Measurements from ENCODE around the gene MINDY3. TPM values are rescaled to one million over a fixed set of nuclear protein-coding genes. Genes with fewer than 3 reads are reported as not detected.

Gene MINDY3
- total and polyA plus RNA-seq, 4 donors = 6.5 to 16.1 (median 12.3) TPM

GRCh38 chr10:15787426-15787825 lies 72.9 kb downstream of the MINDY3 start:
- TF ChIP-seq RXRA (IDR thresholded peaks at IDR 0.05) = no peak
- no peak for TF ChIP-seq HNF4G (IDR thresholded peaks at IDR 0.05)
- no peak for TF ChIP-seq EGR1 (IDR thresholded peaks at IDR 0.05; ENCODE audit: low read depth in 2 of 2)
- TF ChIP-seq MAX (IDR thresholded peaks at IDR 0.05) = no peak
- no peak for TF ChIP-seq HNF4A (conservative IDR thresholded peaks at IDR 0.05)
- no peak for TF ChIP-seq ATF3 (IDR thresholded peaks at IDR 0.05)
- no peak for TF ChIP-seq FOXA2 (IDR thresholded peaks at IDR 0.05)
- Histone ChIP-seq H3K27me3 (ENCODE audit: control insufficient read depth in 4 of 4, insufficient read depth in 4 of 4, low read length in 3 of 4) (no peaks in the 10 kb centered on the region), H3K9ac (ENCODE audit: low read depth in 1 of 2, low read length in 2 of 2) (no peak overlapping the region), H3K27ac (ENCODE audit: low read depth in 1 of 2, low read length in 2 of 2) (no peak overlapping the region), H3K4me1 (ENCODE audit: control insufficient read depth in 4 of 4, insufficient read depth in 4 of 4, low read length in 3 of 4) (peaks cover 0 to 5% (median 0%) of the 10 kb centered on the region in 4 donors), H3K36me3 (ENCODE audit: control insufficient read depth in 4 of 4, insufficient read depth in 3 of 4, low read depth in 1 of 4, low read length in 3 of 4) (peaks cover 0 to 31% (median 21%) of the 10 kb centered on the region in 4 donors), H3K9me3 (ENCODE audit: control insufficient read depth in 4 of 4, low read length in 3 of 4) (no peaks in the 10 kb centered on the region), H3K4me3 (ENCODE audit: low read depth in 1 of 3, low read length in 3 of 3) (no peak overlapping the region)
- WGBS = 97% methylated on average over 5 of the region's 5 CpGs
- DNase-seq (ENCODE audit: low spot score) = no peak

GRCh38 chr10:15784662-15785300 lies 75.5 kb downstream of the MINDY3 start:
- H3K4me3 ChIP-seq (ENCODE audit: low read depth in 1 of 3, low read length in 3 of 3) = no peak overlapping the region
- H3K27ac ChIP-seq (ENCODE audit: low read depth in 1 of 2, low read length in 2 of 2) = no peak overlapping the region
- 96% methylated on average over 8 of the region's 8 CpGs for whole genome bisulfite sequencing
- peaks cover 0 to 5% (median 0%) of the 10 kb centered on the region in 4 donors for H3K4me1 ChIP-seq (ENCODE audit: control insufficient read depth in 4 of 4, insufficient read depth in 4 of 4, low read length in 3 of 4)
- DNase-seq (ENCODE audit: low spot score) = no peak
- H3K27me3 ChIP-seq (ENCODE audit: control insufficient read depth in 4 of 4, insufficient read depth in 4 of 4, low read length in 3 of 4) = no peaks in the 10 kb centered on the region
- no peak overlapping the region for H3K9ac ChIP-seq (ENCODE audit: low read depth in 1 of 2, low read length in 2 of 2)
- H3K36me3 ChIP-seq (ENCODE audit: control insufficient read depth in 4 of 4, insufficient read depth in 3 of 4, low read depth in 1 of 4, low read length in 3 of 4) = peaks cover 0 to 40% (median 31%) of the 10 kb centered on the region in 4 donors
- no peaks in the 10 kb centered on the region for H3K9me3 ChIP-seq (ENCODE audit: control insufficient read depth in 4 of 4, low read length in 3 of 4)
- TF ChIP-seq YY1 (IDR thresholded peaks at IDR 0.05) (no peak), EGR1 (IDR thresholded peaks at IDR 0.05; ENCODE audit: low read depth in 2 of 2) (no peak), JUND (IDR thresholded peaks at IDR 0.05) (no peak), HNF4A (conservative IDR thresholded peaks at IDR 0.05) (no peak), FOXA1 (IDR thresholded peaks at IDR 0.05) (no peak), GABPA (IDR thresholded peaks at IDR 0.05 in 1 of 2, conservative IDR thresholded peaks at IDR 0.05 in 1 of 2) (no peak), REST (IDR thresholded peaks at IDR 0.05) (no peak), SP1 (IDR thresholded peaks at IDR 0.05) (no peak), HNF4G (IDR thresholded peaks at IDR 0.05) (no peak), TAF1 (conservative IDR thresholded peaks at IDR 0.05) (no peak), CTCF (IDR thresholded peaks at IDR 0.05; ENCODE audit: low read depth, low read length, missing input control) (no peak), RAD21 (IDR thresholded peaks at IDR 0.05) (no peak), FOXA2 (IDR thresholded peaks at IDR 0.05) (no peak), MAX (IDR thresholded peaks at IDR 0.05) (no peak), RXRA (IDR thresholded peaks at IDR 0.05) (no peak), ATF3 (IDR thresholded peaks at IDR 0.05) (no peak), ZBTB33 (IDR thresholded peaks at IDR 0.05) (no peak)
